MCF 10A (cell line): ENCODE measurements around the gene TCN1. TPM values are rescaled to one million over a fixed set of nuclear protein-coding genes. Genes with fewer than 3 reads are reported as not detected.
A peak's percentile ranks its signal among the peaks of the same experiment; 100 is the strongest.
"Not testable (repeated sequence)": the region's sequence is repeated elsewhere in the genome, so short reads cannot be mapped to it uniquely, and the experiment has no call there.

Experiments
- BruUV-seq: library from RNA; stranded (reverse); fragments of 400-500 nt; replicated peaks from 2 replicates; lab custom pipeline; 2021; lab: Mats Ljungman, UMichigan
- CTCF ChIA-PET: fragments of 300-600 bp; sonication (Branson Sonifier 250); formaldehyde crosslinking; extraction: SDS; loops from one replicate; lab custom pipeline; 2021; ENCODE audit warnings: antibody characterized with exemption, inconsistent platforms; lab: Yijun Ruan, JAX
- POLR2A ChIA-PET: fragments of 300-600, 350-650 bp; sonication (Branson Sonifier 250); formaldehyde crosslinking; extraction: SDS; loops from one replicate; lab custom pipeline; 2020; ENCODE audit warnings: antibody characterized with exemption, inconsistent platforms; lab: Yijun Ruan, JAX
- DNase-seq: peaks from one replicate; pipeline ENCODE4 v3.0.0-alpha.2; 2018; ENCODE audit not compliant: unreplicated experiment
- H3K27ac Mint-ChIP-seq: one replicate; pipeline ENCODE4 v1.8.0; 2022; ENCODE audit warnings: mild to moderate bottlenecking, low read depth, mixed read lengths; ENCODE audit not compliant: unreplicated experiment
- H3K27me3 Mint-ChIP-seq: one replicate; pipeline ENCODE4 v1.8.0; 2022; ENCODE audit warnings: mixed read lengths; ENCODE audit not compliant: insufficient read depth, unreplicated experiment
- H3K36me3 Mint-ChIP-seq: one replicate; pipeline ENCODE4 v1.8.0; 2022; ENCODE audit warnings: mild to moderate bottlenecking, moderate library complexity, mixed read lengths; ENCODE audit not compliant: insufficient read depth, unreplicated experiment
- H3K4me1 Mint-ChIP-seq: one replicate; pipeline ENCODE4 v1.8.0; 2022; ENCODE audit warnings: mixed read lengths; ENCODE audit not compliant: insufficient read depth, unreplicated experiment
- H3K4me3 Mint-ChIP-seq: one replicate; pipeline ENCODE4 v1.8.0; 2022; ENCODE audit warnings: mild to moderate bottlenecking, moderate library complexity, mixed read lengths; ENCODE audit not compliant: unreplicated experiment
- H3K9me3 Mint-ChIP-seq: one replicate; pipeline ENCODE4 v1.8.0; 2022; ENCODE audit warnings: mixed read lengths; ENCODE audit not compliant: unreplicated experiment
- intact Hi-C: fragments of 100-400 bp; cut with micrococcal nuclease; formaldehyde crosslinking; loops from 2 replicates; pipeline ENCODE4 v1.14.1; 2022
- total RNA-seq: library from RNA; stranded (reverse); gene quantifications from 2 replicates; pipeline ENCODE4 v1.2.3, GENCODE V29; 2022
- TF ChIP-seq, protein P1 (sequence below): fragments of 200-600 bp; IDR thresholded peaks from one replicate; pipeline ENCODE4 v1.8.0; 2022; ENCODE audit warnings: antibody characterized with exemption, mild to moderate bottlenecking; ENCODE audit not compliant: unreplicated experiment

TCN1 gene
- total RNA-seq, 1 experiment from 2014 or later = not detected

DNA sequence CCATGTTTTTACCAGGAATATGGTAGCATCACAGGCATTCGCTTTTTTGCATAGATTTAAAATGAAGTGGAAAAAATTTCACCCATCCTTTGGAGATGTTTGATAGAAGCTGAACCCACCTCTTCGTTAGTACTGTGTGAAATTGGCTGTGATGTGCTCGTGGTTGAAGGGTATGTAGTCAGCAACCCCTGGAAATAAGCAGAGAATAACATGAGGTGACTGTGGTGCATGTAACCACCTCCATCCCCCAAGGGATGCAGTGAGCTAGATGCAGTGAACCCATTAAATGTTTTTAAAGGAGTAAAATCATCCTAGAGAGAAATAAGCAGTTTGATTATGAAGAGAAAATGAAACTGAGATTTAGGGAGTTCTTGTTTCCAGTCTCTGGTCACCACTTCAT lies 36.9 kb downstream of the TCN1 start:
- POLR2A ChIA-PET = no interaction called here
- CTCF ChIA-PET = interaction anchor here (0.6 to 2.4 kb wide), 6 partner anchors 29 to 421 kb away, joined by 3 to 8 read pairs (median 3); no protein-coding TSS in a partner anchor
- H3K4me3 Mint-ChIP-seq = no peak overlapping the region

DNA sequence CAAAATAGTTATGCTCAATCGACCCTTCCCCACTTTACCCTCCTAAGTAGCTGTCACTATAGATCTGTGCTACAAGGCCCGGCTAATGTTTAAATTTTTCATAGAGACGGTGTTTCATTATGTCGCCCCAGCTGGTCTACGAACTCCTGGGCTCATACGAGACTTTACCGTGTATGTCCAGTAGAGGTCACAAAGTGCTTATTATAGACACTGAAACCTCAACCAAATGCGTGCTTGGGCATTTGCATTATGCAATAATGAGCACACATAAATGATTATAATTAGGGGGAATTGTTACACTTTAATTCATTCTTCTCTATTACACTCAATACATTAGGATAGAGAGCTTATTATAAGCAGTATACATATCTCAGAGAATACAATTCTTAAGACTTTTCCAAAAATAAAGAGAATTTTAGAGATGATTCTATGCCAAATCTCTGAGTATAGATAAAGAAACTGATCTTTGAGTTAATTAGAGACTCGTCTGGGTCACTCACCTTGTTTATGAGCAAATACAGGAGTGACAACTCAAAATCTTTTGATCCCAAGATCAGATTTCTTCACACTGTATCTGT lies 43.2 kb downstream of the TCN1 start:
- Mint-ChIP-seq H3K27me3 (no peaks in the 10 kb centered on the region), H3K36me3 (no peaks in the 10 kb centered on the region), H3K4me1 (peaks cover 5% of the 10 kb centered on the region), H3K27ac (no peak overlapping the region), H3K4me3 (no peak overlapping the region), H3K9me3 (no peaks in the 10 kb centered on the region)
- peak; percentile 72 for DNase-seq
- CTCF ChIA-PET = interaction anchor here (0.6 to 4.2 kb wide), 27 partner anchors 10 to 547 kb away, joined by 3 to 48 read pairs (median 3); no protein-coding TSS in a partner anchor
- TF ChIP-seq, protein P1, sequence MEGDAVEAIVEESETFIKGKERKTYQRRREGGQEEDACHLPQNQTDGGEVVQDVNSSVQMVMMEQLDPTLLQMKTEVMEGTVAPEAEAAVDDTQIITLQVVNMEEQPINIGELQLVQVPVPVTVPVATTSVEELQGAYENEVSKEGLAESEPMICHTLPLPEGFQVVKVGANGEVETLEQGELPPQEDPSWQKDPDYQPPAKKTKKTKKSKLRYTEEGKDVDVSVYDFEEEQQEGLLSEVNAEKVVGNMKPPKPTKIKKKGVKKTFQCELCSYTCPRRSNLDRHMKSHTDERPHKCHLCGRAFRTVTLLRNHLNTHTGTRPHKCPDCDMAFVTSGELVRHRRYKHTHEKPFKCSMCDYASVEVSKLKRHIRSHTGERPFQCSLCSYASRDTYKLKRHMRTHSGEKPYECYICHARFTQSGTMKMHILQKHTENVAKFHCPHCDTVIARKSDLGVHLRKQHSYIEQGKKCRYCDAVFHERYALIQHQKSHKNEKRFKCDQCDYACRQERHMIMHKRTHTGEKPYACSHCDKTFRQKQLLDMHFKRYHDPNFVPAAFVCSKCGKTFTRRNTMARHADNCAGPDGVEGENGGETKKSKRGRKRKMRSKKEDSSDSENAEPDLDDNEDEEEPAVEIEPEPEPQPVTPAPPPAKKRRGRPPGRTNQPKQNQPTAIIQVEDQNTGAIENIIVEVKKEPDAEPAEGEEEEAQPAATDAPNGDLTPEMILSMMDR = peak; percentile 70
- intact Hi-C loops = loop anchor here (1.0 to 2.0 kb wide), 5 partner anchors 96 to 434 kb away; no protein-coding TSS in a partner anchor
- POLR2A ChIA-PET = interaction anchor here (2.4 kb wide), 1 partner anchor 96 kb away, joined by 12 read pairs; no protein-coding TSS in a partner anchor
- BruUV-seq = no TSS peak

More for the DNA sequence above, 36.9 kb downstream of the TCN1 start:
- BruUV-seq = no TSS peak
- Mint-ChIP-seq H3K36me3 (no peaks in the 10 kb centered on the region), H3K27me3 (no peaks in the 10 kb centered on the region), H3K4me1 (no peaks in the 10 kb centered on the region), H3K27ac (no peak overlapping the region), H3K9me3 (no peaks in the 10 kb centered on the region)
- intact Hi-C loops = no loop called here
- DNase-seq = no peak
- TF ChIP-seq, protein P1 = no peak

DNA sequence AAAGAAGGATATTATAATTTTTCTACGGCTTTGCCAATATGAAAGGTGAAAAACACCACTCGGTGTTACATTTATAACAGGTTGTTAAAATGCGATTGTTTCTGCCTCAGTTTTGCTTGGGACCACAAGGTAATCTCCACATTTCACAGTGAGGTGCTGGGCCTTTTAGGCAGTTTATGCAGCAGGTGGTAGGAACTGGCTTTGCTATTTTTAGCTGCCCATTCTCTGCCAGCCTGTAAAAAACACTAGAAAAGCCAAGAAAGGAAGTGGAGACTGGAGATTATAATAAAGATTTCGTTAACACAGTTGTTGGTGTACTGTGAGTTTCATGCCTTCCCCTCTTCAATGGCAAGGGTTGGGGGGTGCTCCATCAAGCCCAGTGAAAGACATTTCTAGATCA lies 47.7 kb downstream of the TCN1 start:
- Mint-ChIP-seq H3K9me3 (no peaks in the 10 kb centered on the region), H3K27ac (no peak overlapping the region), H3K4me1 (peaks cover 5% of the 10 kb centered on the region), H3K36me3 (no peaks in the 10 kb centered on the region), H3K4me3 (no peak overlapping the region), H3K27me3 (no peaks in the 10 kb centered on the region)
- intact Hi-C loops = no loop called here
- BruUV-seq = no TSS peak
- CTCF ChIA-PET = interaction anchor here (1.2 kb wide), 1 partner anchor 17 kb away, joined by 3 read pairs; no protein-coding TSS in a partner anchor
- POLR2A ChIA-PET = no interaction called here
- DNase-seq = no peak
- TF ChIP-seq, protein P1 = no peak

DNA sequence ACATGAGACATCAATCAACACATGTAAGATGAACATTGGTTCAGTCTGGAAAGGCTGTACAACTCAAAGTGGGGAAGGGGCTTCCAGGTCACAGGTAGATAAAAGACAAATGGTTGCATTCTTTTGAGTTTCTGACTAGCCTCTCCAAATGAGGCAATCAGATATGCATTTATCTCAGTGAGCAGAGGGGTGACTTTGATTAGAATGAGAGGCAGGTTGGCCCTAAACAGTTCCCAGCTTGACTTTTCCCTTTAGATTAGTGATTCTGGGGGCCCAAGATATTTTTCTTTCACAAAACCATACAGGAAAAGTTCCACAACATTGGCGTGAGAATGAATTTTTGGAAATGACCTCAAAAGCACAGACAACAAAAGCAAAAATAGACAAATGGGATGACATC lies 49.9 kb downstream of the TCN1 start:
- ChIA-PET CTCF (interaction anchor here (4.4 kb wide), 1 partner anchor 103 kb away, joined by 30 read pairs; no protein-coding TSS in a partner anchor), POLR2A (interaction anchor here (0.7 kb wide), 1 partner anchor 328 kb away, joined by 3 read pairs; no protein-coding TSS in a partner anchor)
- BruUV-seq, H3K27me3 Mint-ChIP-seq, DNase-seq, intact Hi-C loops, H3K4me3 Mint-ChIP-seq, H3K9me3 Mint-ChIP-seq, H3K27ac Mint-ChIP-seq, H3K4me1 Mint-ChIP-seq, H3K36me3 Mint-ChIP-seq: not testable (repeated sequence)
